Aorta (tissue), 5 donors: ENCODE data around the gene CREM. TPM values are rescaled to one million over a fixed set of nuclear protein-coding genes. Genes with fewer than 3 reads are reported as not detected.
"Not testable (repeated sequence)": the region's sequence is repeated elsewhere in the genome, so short reads cannot be mapped to it uniquely, and the experiment has no call there.

ENCODE experiments used
- ATAC-seq: fragments of 200-7000 bp; cut with Tn5 transposase; one replicate; pipeline ENCODE4 v1.9.1; 2022; ENCODE audit warnings: moderate library complexity; ENCODE audit not compliant: low FRiP score
- DNase-seq, 2 donors: peaks; one replicate each; pipeline ENCODE4 v3.0.0-alpha.2; 2020
- H3K27ac ChIP-seq, 2 donors: one replicate each; pipeline ENCODE4 v1.5.1; 2013; ENCODE audit warnings: low read length in 2 of 2, mild to moderate bottlenecking in 2 of 2, moderate library complexity in 2 of 2, control low read depth in 1 of 2, inconsistent platforms in 1 of 2, low read depth in 1 of 2
- H3K27me3 ChIP-seq, 2 donors: one replicate each; pipeline ENCODE4 v1.6.1; 2013; ENCODE audit warnings: control low read depth in 1 of 2, low read length in 1 of 2, mild to moderate bottlenecking in 1 of 2, moderate library complexity in 1 of 2; ENCODE audit not compliant: insufficient read depth in 2 of 2, control insufficient read depth in 1 of 2
- H3K36me3 ChIP-seq, 2 donors: one replicate each; pipeline ENCODE4 v1.6.1; 2013; ENCODE audit warnings: control low read depth in 1 of 2, low read length in 1 of 2, mild to moderate bottlenecking in 1 of 2; ENCODE audit not compliant: insufficient read depth in 2 of 2, control insufficient read depth in 1 of 2
- H3K4me1 ChIP-seq, 2 donors: one replicate each; pipeline ENCODE4 v1.6.1; 2013; ENCODE audit warnings: low read length in 2 of 2, control low read depth in 1 of 2, mild to moderate bottlenecking in 1 of 2, moderate library complexity in 1 of 2; ENCODE audit not compliant: insufficient read depth in 2 of 2, control insufficient read depth in 1 of 2
- H3K4me3 ChIP-seq, 2 donors: one replicate each; pipeline ENCODE4 v1.5.1; 2013; ENCODE audit warnings: low read length in 2 of 2, control low read depth in 1 of 2, mild to moderate bottlenecking in 1 of 2
- H3K9me3 ChIP-seq: one replicate; pipeline ENCODE4 v1.6.1; 2013; ENCODE audit warnings: mild to moderate bottlenecking, low read length; ENCODE audit not compliant: control insufficient read depth
- WGBS, 2 donors: extraction: QIAGEN DNeasy Blood & Tissue Kit; methylation state at CpG; one replicate each; pipeline ENCODE4 v1.1.7; 2013; 5-methylcytosine and 5-hydroxymethylcytosine counted together
- intact Hi-C, 2 donors: fragments of 100-400 bp; cut with DNase I; formaldehyde crosslinking; loops; one replicate each; pipeline versions ENCODE4 v1.14.2 to v1.15.0; 2022
- long read RNA-seq, 2 donors: library from polyadenylated mRNA; unstranded; transcript quantifications; one replicate each; pipeline ENCODE4 v2.0.0, GENCODE V29; 2020 to 2021
- polyA plus RNA-seq, 2 donors: library from polyadenylated mRNA; stranded (reverse); fragments of 200-250 nt; gene quantifications; one replicate each; pipeline ENCODE4 v1.2.3, GENCODE V29; 2013
- total RNA-seq, 2 donors: library from RNA; stranded (reverse); fragmentation: NEBNext Ultra II Directional; extraction: Animal tissue kit (Norgen Biotek cat#: 25700); gene quantifications; one replicate each; pipeline ENCODE4 v1.2.1, GENCODE V29; 2021
- donor health status: healthy with polysubstance abuse.
- donor health status: Bipolar disorder and iron deficiency.
- donor health status: DM: no; HTN: no; CAD: no.
- donor health status: DM: no; HTN: no; CAD: no.
- donor health status: DM: yes; HTN: yes; CAD: no.

Gene CREM
- total RNA-seq (10 to 100 TPM; 42.5 to 52.0 TPM), polyA plus RNA-seq (10 to 100 TPM; 38.9 to 71.5 TPM)
- long read RNA-seq, donor 1, transcript CREM-230 (3 exons, 626 nt): major isoform, 11 of 108 reads
- long read RNA-seq, donor 1, transcript CREM-211 (4 exons, 1,207 nt): minor isoform, 8 of 108 reads
- long read RNA-seq, donor 1, transcript CREM-203 (3 exons, 1,625 nt): minor isoform, 6 of 108 reads
- long read RNA-seq, donor 1, transcript CREM-218 (3 exons, 1,416 nt): minor isoform, 5 of 108 reads
- long read RNA-seq, donor 1, partial matches to known transcripts: 4 of 108 reads
- long read RNA-seq, donor 1, other reads (novel, unspliced or antisense): 58 of 108 reads
- long read RNA-seq, donor 2, partial matches to known transcripts: 1 of 22 reads
- long read RNA-seq, donor 2, other reads (novel, unspliced or antisense): 14 of 22 reads

GRCh38 chr10:35126530-35127288 is at the start of gene CREM:
Gene CREM, plus strand, starts transcription at chr10:35126846. Its CDS starts 10,990 bp downstream, at chr10:35137836.
- Histone ChIP-seq H3K4me1 (peaks cover 0 to 4% of the 10 kb centered on the region in 2 donors), H3K27me3 (no peaks in the 10 kb centered on the region), H3K36me3 (no peaks in the 10 kb centered on the region), H3K27ac (peak within 1 kb of the TSS; percentile 94 to 100), H3K9me3 (no peaks in the 10 kb centered on the region), H3K4me3 (peak within 1 kb of the TSS; percentile 81 to 88)
- peak; percentile 99 for ATAC-seq
- 0 to 1% methylated on average over 66 to 80 of the region's 80 CpGs for WGBS, 2 donors
- peak; percentile 99 to 100 for DNase-seq
- intact Hi-C loops: loop anchor here (1.0 to 10.0 kb wide), 4 partner anchors 34 to 208 kb away; partner anchors contain the start of genes CCNY (in 1 of the 2) and CUL2 (in 1 of the 2)

- DNase-seq: no peak
- H3K4me3 ChIP-seq: no peak overlapping the region
- intact Hi-C loops: no loop called here
- H3K9me3 ChIP-seq: no peaks in the 10 kb centered on the region
- H3K27ac ChIP-seq: no peak overlapping the region
- no peak for ATAC-seq
- WGBS, 2 donors: 88 to 96% methylated on average over 4 of the region's 4 CpGs
- no peaks in the 10 kb centered on the region for H3K27me3 ChIP-seq
- peaks cover 0 to 2% of the 10 kb centered on the region in 2 donors for H3K4me1 ChIP-seq
- H3K36me3 ChIP-seq: no peaks in the 10 kb centered on the region
Observed at GRCh38 chr10:35079265-35079664, 47.4 kb upstream of the CREM start.

GRCh38 chr10:35079763-35080162 is 46.9 kb upstream of the CREM start:
- Histone ChIP-seq H3K36me3 (no peaks in the 10 kb centered on the region), H3K4me3 (no peak overlapping the region), H3K27ac (no peak overlapping the region), H3K4me1 (peaks cover 0 to 2% of the 10 kb centered on the region in 2 donors), H3K27me3 (no peaks in the 10 kb centered on the region), H3K9me3 (no peaks in the 10 kb centered on the region)
- 87 to 94% methylated on average over 3 of the region's 3 CpGs for WGBS, 2 donors
- no peak for ATAC-seq
- intact Hi-C loops: no loop called here
- DNase-seq: no peak

- DNase-seq, H3K4me1 ChIP-seq, intact Hi-C loops, H3K27me3 ChIP-seq, H3K36me3 ChIP-seq, H3K4me3 ChIP-seq, ATAC-seq, H3K27ac ChIP-seq, H3K9me3 ChIP-seq: not testable (repeated sequence)
- 94 to 100% methylated on average over 1 of the region's 1 CpG for WGBS, 2 donors
Observed at GRCh38 chr10:35080261-35080660, 46.4 kb upstream of the CREM start.

- intact Hi-C loops: no loop called here
- WGBS, 2 donors: 100% methylated on average over 1 of the region's 1 CpG
Observed at GRCh38 chr10:35083242-35083641, 43.4 kb upstream of the CREM start.

GRCh38 chr10:35089611-35090161 is 37.0 kb upstream of the CREM start:
- intact Hi-C loops: loop anchor here in 1 of 2 donors (5.0 kb wide), 1 partner anchor 38 kb away; the partner anchor contains the start of gene CREM
- ATAC-seq (peak; percentile 36), DNase-seq (peak in 1 of 2 donors; percentile 46)
- Histone ChIP-seq H3K9me3 (no peaks in the 10 kb centered on the region), H3K36me3 (no peaks in the 10 kb centered on the region), H3K4me1 (peaks cover 0 to 2% of the 10 kb centered on the region in 2 donors), H3K27me3 (no peaks in the 10 kb centered on the region), H3K27ac (no peak overlapping the region), H3K4me3 (peak overlapping the region; percentile 85 to 92)
- WGBS, 2 donors: 0% methylated on average over 20 to 27 of the region's 27 CpGs

More at GRCh38 chr10:35083242-35083641, 43.4 kb upstream of the CREM start:
- no peaks in the 10 kb centered on the region for H3K9me3 ChIP-seq
- no peak for DNase-seq
- H3K27ac ChIP-seq: no peak overlapping the region
- H3K4me3 ChIP-seq: no peak overlapping the region
- no peak for ATAC-seq
- no peaks in the 10 kb centered on the region for H3K36me3 ChIP-seq
- H3K27me3 ChIP-seq: no peaks in the 10 kb centered on the region
- H3K4me1 ChIP-seq: peaks cover 0 to 2% of the 10 kb centered on the region in 2 donors

- DNase-seq: peak; percentile 95 to 97
- intact Hi-C loops: loop anchor here in 1 of 2 donors (5.0 kb wide), 1 partner anchor 37 kb away; the partner anchor contains the start of gene CREM
- ATAC-seq: peak; percentile 98
- H3K36me3 ChIP-seq: no peaks in the 10 kb centered on the region
- 0% methylated on average over 43 to 59 of the region's 59 CpGs for WGBS, 2 donors
- H3K4me1 ChIP-seq: peaks cover 0 to 2% of the 10 kb centered on the region in 2 donors
- H3K27ac ChIP-seq: peak within 1 kb of the TSS in 1 of 2 donors; percentile 34
- no peaks in the 10 kb centered on the region for H3K9me3 ChIP-seq
- H3K27me3 ChIP-seq: no peaks in the 10 kb centered on the region
- peak within 1 kb of the TSS; percentile 85 to 92 for H3K4me3 ChIP-seq
Observed at GRCh38 chr10:35090162-35090954, 36.3 kb upstream of the CREM start, which contains the start of gene CUL2. Gene CUL2, minus strand, starts transcription at chr10:35090341. Its CDS starts 19,024 bp downstream, at chr10:35071317.
